Gastrocnemius medialis (tissue), 4 donors: ENCODE results near the gene CDK13.

Experiments used
- CTCF ChIP-seq, 5 experiments: fragments of 450-650 bp in 3 of 5; fragments of 200-600 bp in 2 of 5; sonication (generic) in 2 of 5; IDR thresholded peaks in 4 of 5; conservative IDR thresholded peaks in 1 of 5; 1 replicate in 4 of 5; 2 replicates in 1 of 5; pipeline ENCODE4 v1.5.1; 2016 to 2019; ENCODE audit warnings: antibody characterized with exemption in 5 of 5, mild to moderate bottlenecking in 3 of 5, moderate library complexity in 3 of 5
- POLR2A ChIP-seq, 2 donors: fragments of 450-650 bp; IDR thresholded peaks; one replicate each; pipeline ENCODE4 v1.6.1; 2017; ENCODE audit warnings: antibody characterized with exemption in 2 of 2, mild to moderate bottlenecking in 2 of 2, moderate library complexity in 2 of 2

GRCh38 chr7:40033826-40034225 is 83.8 kb downstream of the CDK13 start:
- TF ChIP-seq CTCF (IDR thresholded peaks at IDR 0.05 in 4 of 5, conservative IDR thresholded peaks at IDR 0.05 in 1 of 5) (no peak), POLR2A (IDR thresholded peaks at IDR 0.05) (no peak)
